ENCODE measurements around the gene ZNRF3.
A peak's percentile ranks its signal among the peaks of the same experiment; 100 is the strongest.
"Not testable (repeated sequence)": the region's sequence is repeated elsewhere in the genome, so short reads cannot be mapped to it uniquely, and the experiment has no call there.

The ZNRF3 gene

DNA sequence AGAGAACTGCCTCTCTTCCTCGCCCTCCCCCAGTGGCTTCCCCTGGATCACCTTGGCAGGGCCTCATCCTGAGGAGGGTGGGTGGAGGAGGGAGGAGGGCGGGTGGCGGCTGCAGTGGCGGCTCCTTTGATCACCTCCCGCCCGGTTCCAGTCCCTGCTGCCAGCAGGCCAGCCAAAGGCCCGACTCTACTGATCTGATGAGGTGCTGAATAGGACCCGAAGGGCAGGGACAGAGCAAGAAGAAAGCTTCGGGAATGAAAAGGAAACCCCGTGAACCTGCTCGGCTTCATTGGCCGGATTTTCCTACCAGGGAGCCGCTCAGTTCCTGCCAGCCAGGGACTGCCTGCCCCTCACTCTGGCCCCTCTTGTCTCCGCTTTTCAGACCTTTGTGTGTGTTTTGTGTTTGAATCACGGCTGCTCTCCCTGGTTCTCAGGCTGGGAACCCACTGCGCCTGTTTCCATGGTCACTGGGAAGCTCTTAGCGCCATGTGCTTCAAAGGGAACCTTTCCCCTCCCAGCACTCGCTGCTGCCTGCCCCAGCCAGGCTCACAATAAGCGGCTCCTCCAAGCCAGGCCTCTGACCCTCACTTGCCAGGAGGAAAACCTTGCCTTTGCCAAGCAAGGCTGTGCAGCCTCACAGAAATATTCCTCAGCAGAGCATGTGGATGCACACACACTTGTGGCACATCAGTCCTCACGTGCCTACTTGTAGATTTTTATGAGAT is 121.4 kb downstream of the ZNRF3 start:
- no peak overlapping the region for H3K4me3 ChIP-seq
- no peak overlapping the region for H3K27ac ChIP-seq

DNA sequence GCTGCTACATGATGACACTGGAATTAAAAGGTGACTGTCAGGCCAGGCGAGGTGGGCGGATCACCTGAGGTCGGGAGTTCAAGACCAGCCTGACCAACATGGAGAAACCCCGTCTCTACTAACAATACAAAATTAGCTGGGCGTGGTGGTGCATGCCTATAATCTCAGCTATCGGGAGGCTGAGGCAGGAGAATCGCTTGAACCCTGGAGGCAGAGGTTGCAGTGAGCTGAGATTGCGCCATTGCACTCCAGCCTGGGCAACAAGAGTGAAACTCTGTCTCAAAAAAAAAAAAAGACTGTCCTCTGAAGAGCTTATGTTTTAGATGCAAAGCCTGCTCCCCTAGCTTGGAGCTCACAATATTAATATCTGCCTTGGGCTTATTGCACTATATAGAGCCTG is 122.4 kb downstream of the ZNRF3 start:
- not testable (repeated sequence) for H3K27ac ChIP-seq; H3K4me3 ChIP-seq; DNase-seq (ENCODE audit: low spot score)

More for the DNA sequence above, 121.4 kb downstream of the ZNRF3 start:
- TF ChIP-seq, protein P1, sequence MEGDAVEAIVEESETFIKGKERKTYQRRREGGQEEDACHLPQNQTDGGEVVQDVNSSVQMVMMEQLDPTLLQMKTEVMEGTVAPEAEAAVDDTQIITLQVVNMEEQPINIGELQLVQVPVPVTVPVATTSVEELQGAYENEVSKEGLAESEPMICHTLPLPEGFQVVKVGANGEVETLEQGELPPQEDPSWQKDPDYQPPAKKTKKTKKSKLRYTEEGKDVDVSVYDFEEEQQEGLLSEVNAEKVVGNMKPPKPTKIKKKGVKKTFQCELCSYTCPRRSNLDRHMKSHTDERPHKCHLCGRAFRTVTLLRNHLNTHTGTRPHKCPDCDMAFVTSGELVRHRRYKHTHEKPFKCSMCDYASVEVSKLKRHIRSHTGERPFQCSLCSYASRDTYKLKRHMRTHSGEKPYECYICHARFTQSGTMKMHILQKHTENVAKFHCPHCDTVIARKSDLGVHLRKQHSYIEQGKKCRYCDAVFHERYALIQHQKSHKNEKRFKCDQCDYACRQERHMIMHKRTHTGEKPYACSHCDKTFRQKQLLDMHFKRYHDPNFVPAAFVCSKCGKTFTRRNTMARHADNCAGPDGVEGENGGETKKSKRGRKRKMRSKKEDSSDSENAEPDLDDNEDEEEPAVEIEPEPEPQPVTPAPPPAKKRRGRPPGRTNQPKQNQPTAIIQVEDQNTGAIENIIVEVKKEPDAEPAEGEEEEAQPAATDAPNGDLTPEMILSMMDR (IDR thresholded peaks at IDR 0.05) = no peak
- DNase-seq (ENCODE audit: low spot score) = no peak

DNA sequence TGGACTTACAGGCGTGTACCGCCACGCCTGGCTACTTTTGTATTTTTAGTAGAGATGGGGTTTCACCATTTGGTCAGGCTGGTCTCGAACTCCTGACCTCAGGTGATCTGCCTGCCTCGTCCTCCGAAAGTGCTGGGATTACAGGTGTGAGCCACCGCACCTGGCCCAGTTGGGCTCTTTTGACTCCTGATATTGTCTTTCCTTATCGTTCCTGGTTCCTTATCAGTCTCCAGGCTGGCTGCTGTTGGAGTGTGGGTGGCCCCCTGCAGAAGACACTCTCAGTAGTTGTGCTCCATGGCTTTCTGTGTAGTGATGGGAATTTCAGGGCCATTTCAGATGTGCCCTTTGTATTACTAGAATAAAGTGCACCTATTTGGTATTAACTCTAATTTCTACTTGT is 123.0 kb downstream of the ZNRF3 start:
- DNase-seq (ENCODE audit: low spot score) = no peak
- H3K27ac ChIP-seq = no peak overlapping the region
- no peak overlapping the region for H3K4me3 ChIP-seq
- TF ChIP-seq, protein P1 (IDR thresholded peaks at IDR 0.05) = no peak

DNA sequence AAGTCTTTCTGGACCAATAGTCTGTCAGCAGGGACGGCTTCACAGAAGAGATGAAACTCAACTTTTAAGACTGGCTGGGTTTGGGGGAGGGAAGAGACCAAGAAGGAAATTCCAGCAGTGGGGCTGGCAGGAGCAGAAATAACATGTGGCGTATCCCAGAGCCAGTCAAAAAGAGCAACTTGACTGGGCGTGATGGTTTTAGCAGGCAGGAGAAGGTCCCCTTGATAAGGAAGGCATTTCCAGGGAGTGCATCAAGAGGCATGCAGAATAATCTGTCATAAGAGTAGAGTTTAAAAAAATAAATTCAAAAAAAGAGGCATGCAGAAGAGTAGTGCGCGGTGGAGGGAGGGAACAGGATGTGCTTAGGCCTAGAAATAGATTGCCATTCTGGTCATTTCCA is 125.8 kb downstream of the ZNRF3 start:
- Histone ChIP-seq H3K4me3 (no peak overlapping the region), H3K27ac (peak overlapping the region; percentile 17 to 77)
- TF ChIP-seq, protein P1 (IDR thresholded peaks at IDR 0.05) = no peak
- DNase-seq (ENCODE audit: low spot score) = no peak

DNA sequence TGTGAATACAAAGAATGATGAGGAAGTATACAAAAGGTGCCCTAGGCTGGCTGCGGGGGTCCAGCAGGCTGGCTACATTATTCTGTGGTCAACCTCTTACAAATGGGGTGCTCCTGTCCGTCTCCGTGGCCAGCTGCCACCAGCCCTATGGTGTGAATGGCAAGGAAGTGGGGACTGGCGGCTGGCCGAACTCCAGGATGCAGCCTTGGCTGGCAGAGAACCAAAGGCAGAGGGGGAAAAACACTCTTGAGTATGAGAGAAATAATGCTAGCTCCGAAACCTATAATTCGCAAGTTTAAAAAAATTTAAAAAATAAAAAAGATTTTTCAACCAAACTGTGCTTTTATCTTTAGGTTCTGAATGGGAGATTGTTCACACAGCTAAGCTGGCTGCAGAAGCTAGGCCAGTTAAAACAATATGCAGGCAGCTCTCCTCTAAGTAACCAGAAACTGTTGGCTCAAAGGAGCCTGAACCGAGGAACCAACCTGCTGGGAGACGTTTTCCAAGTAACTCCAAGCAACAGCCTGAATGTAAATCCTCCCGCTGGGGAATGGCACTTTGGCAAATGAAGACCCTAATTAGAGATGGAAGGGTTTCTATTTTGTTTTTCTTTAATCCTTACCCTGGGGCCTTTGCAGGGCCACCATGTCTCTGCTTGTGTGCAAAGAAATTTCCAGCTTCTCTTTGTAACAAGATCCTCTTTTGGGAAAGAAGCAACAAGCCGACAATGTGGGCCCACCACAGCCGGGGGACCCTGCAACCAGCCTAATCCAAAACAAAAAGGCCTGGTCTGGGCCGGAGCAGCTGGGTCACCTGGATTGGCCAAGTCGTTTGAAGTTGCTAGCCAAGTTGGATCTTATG is 128.1 kb downstream of the ZNRF3 start:
- H3K4me3 ChIP-seq = no peak overlapping the region
- no peak for DNase-seq (ENCODE audit: low spot score)
- TF ChIP-seq, protein P1 (IDR thresholded peaks at IDR 0.05) = no peak
- H3K27ac ChIP-seq = peak overlapping the region; percentile 39 to 48

DNA sequence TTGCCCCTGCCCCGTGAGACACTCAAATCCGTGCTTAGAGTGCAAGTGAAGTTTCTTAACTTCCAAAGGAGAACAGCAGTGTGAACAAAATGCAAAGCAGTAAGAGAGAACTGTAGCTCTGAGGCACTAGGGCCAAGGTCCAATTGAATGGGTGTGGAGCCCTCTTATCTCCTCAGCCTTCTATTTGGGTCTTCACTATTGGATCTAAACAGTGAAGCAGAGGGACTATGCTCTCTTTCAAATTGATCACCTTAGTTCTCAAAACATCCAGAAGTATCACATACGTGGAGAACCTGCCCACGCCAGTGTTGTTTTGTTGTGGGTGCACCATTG is 128.7 kb downstream of the ZNRF3 start:
- TF ChIP-seq, protein P1 (IDR thresholded peaks at IDR 0.05) = no peak
- Histone ChIP-seq H3K27ac (no peak overlapping the region), H3K4me3 (no peak overlapping the region)
- DNase-seq (ENCODE audit: low spot score) = no peak

DNA sequence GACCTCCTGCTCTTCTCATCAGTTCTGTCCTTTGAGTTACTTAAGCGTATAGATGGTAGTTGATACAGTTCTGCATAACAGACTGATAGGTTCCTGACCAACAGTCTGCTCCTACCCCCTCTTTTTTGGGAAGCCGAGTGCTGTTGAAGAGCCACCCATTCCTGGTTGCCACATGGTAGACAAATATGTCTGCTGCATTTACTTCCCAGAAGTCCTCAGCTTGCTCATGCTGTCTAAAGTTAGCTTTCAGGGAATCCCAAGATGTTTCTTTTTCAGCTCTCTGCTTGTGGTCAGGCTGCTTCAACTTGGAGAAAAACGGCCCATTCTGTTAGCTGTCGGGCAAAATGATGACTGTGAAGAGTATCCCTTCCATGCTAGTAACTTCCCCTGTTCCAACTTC is 129.6 kb downstream of the ZNRF3 start:
- DNase-seq (ENCODE audit: low spot score) = no peak

More for the DNA sequence above, 129.6 kb downstream of the ZNRF3 start:
- H3K4me3 ChIP-seq = no peak overlapping the region
- no peak overlapping the region for H3K27ac ChIP-seq
- TF ChIP-seq, protein P1 (IDR thresholded peaks at IDR 0.05) = no peak
